GM23338 (cell line): ENCODE data around the gene RBFOX1.

Experiments used
- EZH2phosphoT487 ChIP-seq: fragments of 200-600 bp; sonication (generic); IDR thresholded peaks from one replicate; pipeline ENCODE4 v1.8.1; 2018; ENCODE audit warnings: antibody characterized with exemption; ENCODE audit not compliant: unreplicated experiment
- JUNB ChIP-seq: IDR thresholded peaks from one replicate; pipeline ENCODE4 v1.6.1; 2016; ENCODE audit warnings: antibody characterized with exemption; ENCODE audit not compliant: unreplicated experiment
- POLR2AphosphoS5 ChIP-seq: IDR thresholded peaks from 2 replicates; pipeline ENCODE4 v1.6.1; 2016; ENCODE audit warnings: antibody characterized with exemption, low read depth
- TF ChIP-seq, protein P1 (sequence below), 2 experiments: fragments of 200-600 bp in 1 of 2; sonication (generic) in 1 of 2; conservative IDR thresholded peaks; 2 replicates each; pipeline versions ENCODE4 v1.5.1 to v1.6.1; 2016 to 2017; ENCODE audit warnings: antibody characterized with exemption in 2 of 2, low read depth in 2 of 2, mild to moderate bottlenecking in 2 of 2, moderate library complexity in 1 of 2
- TF ChIP-seq, protein P2 (sequence below): IDR thresholded peaks from one replicate; pipeline ENCODE4 v1.6.1; 2018; ENCODE audit warnings: antibody characterized with exemption; ENCODE audit not compliant: unreplicated experiment

DNA sequence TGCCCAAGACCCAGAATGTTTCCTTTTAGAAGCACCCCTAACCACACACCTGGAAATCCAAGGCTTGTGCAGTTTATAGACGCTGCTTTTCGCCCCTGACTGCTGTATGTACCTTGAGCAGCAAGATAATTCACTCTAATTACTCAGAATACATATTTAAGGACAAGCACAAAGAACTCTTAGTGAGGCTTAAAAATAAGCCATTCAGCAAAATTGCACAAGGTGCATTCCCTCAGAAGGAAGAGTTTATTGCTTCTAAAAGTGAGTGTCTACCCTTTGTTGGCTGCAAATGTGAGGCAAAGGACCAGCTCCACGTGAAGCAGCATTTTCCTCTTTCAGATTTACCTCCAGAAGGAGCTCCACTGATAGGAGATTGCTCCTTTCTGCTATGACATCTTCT is 208.4 kb downstream of the RBFOX1 start:
- TF ChIP-seq, protein P1, sequence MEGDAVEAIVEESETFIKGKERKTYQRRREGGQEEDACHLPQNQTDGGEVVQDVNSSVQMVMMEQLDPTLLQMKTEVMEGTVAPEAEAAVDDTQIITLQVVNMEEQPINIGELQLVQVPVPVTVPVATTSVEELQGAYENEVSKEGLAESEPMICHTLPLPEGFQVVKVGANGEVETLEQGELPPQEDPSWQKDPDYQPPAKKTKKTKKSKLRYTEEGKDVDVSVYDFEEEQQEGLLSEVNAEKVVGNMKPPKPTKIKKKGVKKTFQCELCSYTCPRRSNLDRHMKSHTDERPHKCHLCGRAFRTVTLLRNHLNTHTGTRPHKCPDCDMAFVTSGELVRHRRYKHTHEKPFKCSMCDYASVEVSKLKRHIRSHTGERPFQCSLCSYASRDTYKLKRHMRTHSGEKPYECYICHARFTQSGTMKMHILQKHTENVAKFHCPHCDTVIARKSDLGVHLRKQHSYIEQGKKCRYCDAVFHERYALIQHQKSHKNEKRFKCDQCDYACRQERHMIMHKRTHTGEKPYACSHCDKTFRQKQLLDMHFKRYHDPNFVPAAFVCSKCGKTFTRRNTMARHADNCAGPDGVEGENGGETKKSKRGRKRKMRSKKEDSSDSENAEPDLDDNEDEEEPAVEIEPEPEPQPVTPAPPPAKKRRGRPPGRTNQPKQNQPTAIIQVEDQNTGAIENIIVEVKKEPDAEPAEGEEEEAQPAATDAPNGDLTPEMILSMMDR (conservative IDR thresholded peaks at IDR 0.05; ENCODE audit: low read depth in 2 of 2) = no peak
- TF ChIP-seq JUNB (no peak), EZH2phosphoT487 (no peak), POLR2AphosphoS5 (no peak)
- TF ChIP-seq, protein P2, sequence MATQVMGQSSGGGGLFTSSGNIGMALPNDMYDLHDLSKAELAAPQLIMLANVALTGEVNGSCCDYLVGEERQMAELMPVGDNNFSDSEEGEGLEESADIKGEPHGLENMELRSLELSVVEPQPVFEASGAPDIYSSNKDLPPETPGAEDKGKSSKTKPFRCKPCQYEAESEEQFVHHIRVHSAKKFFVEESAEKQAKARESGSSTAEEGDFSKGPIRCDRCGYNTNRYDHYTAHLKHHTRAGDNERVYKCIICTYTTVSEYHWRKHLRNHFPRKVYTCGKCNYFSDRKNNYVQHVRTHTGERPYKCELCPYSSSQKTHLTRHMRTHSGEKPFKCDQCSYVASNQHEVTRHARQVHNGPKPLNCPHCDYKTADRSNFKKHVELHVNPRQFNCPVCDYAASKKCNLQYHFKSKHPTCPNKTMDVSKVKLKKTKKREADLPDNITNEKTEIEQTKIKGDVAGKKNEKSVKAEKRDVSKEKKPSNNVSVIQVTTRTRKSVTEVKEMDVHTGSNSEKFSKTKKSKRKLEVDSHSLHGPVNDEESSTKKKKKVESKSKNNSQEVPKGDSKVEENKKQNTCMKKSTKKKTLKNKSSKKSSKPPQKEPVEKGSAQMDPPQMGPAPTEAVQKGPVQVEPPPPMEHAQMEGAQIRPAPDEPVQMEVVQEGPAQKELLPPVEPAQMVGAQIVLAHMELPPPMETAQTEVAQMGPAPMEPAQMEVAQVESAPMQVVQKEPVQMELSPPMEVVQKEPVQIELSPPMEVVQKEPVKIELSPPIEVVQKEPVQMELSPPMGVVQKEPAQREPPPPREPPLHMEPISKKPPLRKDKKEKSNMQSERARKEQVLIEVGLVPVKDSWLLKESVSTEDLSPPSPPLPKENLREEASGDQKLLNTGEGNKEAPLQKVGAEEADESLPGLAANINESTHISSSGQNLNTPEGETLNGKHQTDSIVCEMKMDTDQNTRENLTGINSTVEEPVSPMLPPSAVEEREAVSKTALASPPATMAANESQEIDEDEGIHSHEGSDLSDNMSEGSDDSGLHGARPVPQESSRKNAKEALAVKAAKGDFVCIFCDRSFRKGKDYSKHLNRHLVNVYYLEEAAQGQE = no peak
